HG03135 (cell line): Measurements from ENCODE around the gene NINJ2.
"Not testable (repeated sequence)": the region's sequence is repeated elsewhere in the genome, so short reads cannot be mapped to it uniquely, and the experiment has no call there.

Source experiments
- ATAC-seq: cut with Tn5 transposase; IDR thresholded peaks from one replicate; pipeline ENCODE4 v1.9.1; 2021; ENCODE audit warnings: mild to moderate bottlenecking, moderate library complexity; ENCODE audit not compliant: unreplicated experiment

The NINJ2 gene

GRCh38 chr12:588024-588322 is 75.3 kb downstream of the NINJ2 start:
- no peak for ATAC-seq

GRCh38 chr12:587132-588023 is 75.9 kb downstream of the NINJ2 start:
- ATAC-seq, result no peak

- no peak for ATAC-seq
Observed at GRCh38 chr12:586318-587071, 76.8 kb downstream of the NINJ2 start.

GRCh38 chr12:585062-586061 is 77.9 kb downstream of the NINJ2 start:
- no peak for ATAC-seq

GRCh38 chr12:583251-583869 is 79.9 kb downstream of the NINJ2 start:
- ATAC-seq, result no peak

GRCh38 chr12:581746-582145 is 81.5 kb downstream of the NINJ2 start:
- ATAC-seq, result no peak

GRCh38 chr12:581321-581720 is 81.9 kb downstream of the NINJ2 start:
- no peak for ATAC-seq

- ATAC-seq, result no peak
Observed at GRCh38 chr12:580813-581212, 82.4 kb downstream of the NINJ2 start.

- no peak for ATAC-seq
Observed at GRCh38 chr12:579420-580110, 83.7 kb downstream of the NINJ2 start.

- ATAC-seq, result no peak
Observed at GRCh38 chr12:578748-579419, 84.4 kb downstream of the NINJ2 start.

GRCh38 chr12:577994-578747 is 85.1 kb downstream of the NINJ2 start:
- not testable (repeated sequence) for ATAC-seq

GRCh38 chr12:576615-577110 is 86.6 kb downstream of the NINJ2 start:
- ATAC-seq, result no peak

GRCh38 chr12:575948-576614 is 87.2 kb downstream of the NINJ2 start:
- ATAC-seq, result peak; percentile 76

- ATAC-seq, result no peak
Observed at GRCh38 chr12:575129-575502, 88.1 kb downstream of the NINJ2 start.

- ATAC-seq, result no peak
Observed at GRCh38 chr12:574475-575128, 88.6 kb downstream of the NINJ2 start.

- no peak for ATAC-seq
Observed at GRCh38 chr12:573232-573631, 90.0 kb downstream of the NINJ2 start.

GRCh38 chr12:572532-572899 is 90.7 kb downstream of the NINJ2 start:
- ATAC-seq, result no peak
